Neural cell (in vitro differentiated cells): ENCODE data around the gene ODF2L. TPM values are rescaled to one million over a fixed set of nuclear protein-coding genes. Genes with fewer than 3 reads are reported as not detected.

Source experiments
- H2AFZ ChIP-seq: fragments of 200-600, 300-800 bp; sonication (generic), shearing (Covaris generic); 2 replicates; pipeline ENCODE4 v1.6.0; 2014; ENCODE audit warnings: low read depth, mild to moderate bottlenecking, antibody characterized with exemption, low read length, moderate library complexity
- H3F3A ChIP-seq: fragments of 200-600 bp; shearing (Covaris generic); 2 replicates; pipeline ENCODE4 v1.6.1; 2016; ENCODE audit warnings: mild to moderate bottlenecking, moderate library complexity, mixed read lengths, antibody characterized with exemption, low read length; ENCODE audit not compliant: insufficient read depth, poor library complexity, severe bottlenecking
- H3K27ac ChIP-seq: fragments of 200-600, 300-800 bp; sonication (generic), shearing (Covaris generic); 2 replicates; pipeline ENCODE4 v1.5.1; 2014; ENCODE audit warnings: mild to moderate bottlenecking, low read length, moderate library complexity
- H3K27me3 ChIP-seq: fragments of 300-800, 200-600 bp; sonication (generic), shearing (Covaris generic); 2 replicates; pipeline ENCODE4 v1.6.0; 2014; ENCODE audit warnings: mild to moderate bottlenecking, low read depth, low read length, moderate library complexity; ENCODE audit not compliant: insufficient read depth
- H3K36me3 ChIP-seq: fragments of 300-800, 200-600 bp; sonication (generic), shearing (Covaris generic); 2 replicates; pipeline ENCODE4 v1.5.1; 2014; ENCODE audit warnings: mild to moderate bottlenecking, antibody characterized with exemption, low read length, moderate library complexity; ENCODE audit not compliant: insufficient read depth
- H3K4me2 ChIP-seq: fragments of 300-800, 200-600 bp; sonication (generic), shearing (Covaris generic); 2 replicates; pipeline ENCODE4 v1.6.0; 2014; ENCODE audit warnings: mild to moderate bottlenecking, low read length
- H3K4me3 ChIP-seq: fragments of 300-800, 200-600 bp; sonication (generic), shearing (Covaris generic); 2 replicates; pipeline ENCODE4 v1.5.1; 2014; ENCODE audit warnings: mild to moderate bottlenecking, low read length, moderate library complexity
- H3K79me2 ChIP-seq: fragments of 200-600 bp; shearing (Covaris generic); replicated peaks from 2 replicates; pipeline ENCODE4 v1.6.0; 2014; ENCODE audit warnings: mild to moderate bottlenecking, low read length, moderate library complexity; ENCODE audit not compliant: insufficient read depth
- H3K9ac ChIP-seq: fragments of 300-800, 200-600 bp; sonication (generic), shearing (Covaris generic); 2 replicates; pipeline ENCODE4 v1.6.1; 2016; ENCODE audit warnings: mild to moderate bottlenecking, low read length, mixed read lengths
- H3K9me2 ChIP-seq: fragments of 200-600 bp; shearing (Covaris generic); 2 replicates; pipeline ENCODE4 v1.6.1; 2016; ENCODE audit warnings: mild to moderate bottlenecking, low read length, mixed read lengths; ENCODE audit not compliant: insufficient read depth
- H3K9me3 ChIP-seq: fragments of 200-600, 300-800 bp; sonication (generic), shearing (Covaris generic); 2 replicates; pipeline ENCODE4 v1.6.1; 2016; ENCODE audit warnings: mild to moderate bottlenecking, mixed run types, low read length, moderate library complexity, mixed read lengths
- H4K20me1 ChIP-seq: fragments of 200-600 bp; shearing (Covaris generic); 2 replicates; pipeline ENCODE4 v1.6.1; 2016; ENCODE audit warnings: mild to moderate bottlenecking, mixed run types; ENCODE audit not compliant: insufficient read depth
- EP300 ChIP-seq: fragments of 450-650 bp; conservative IDR thresholded peaks from 2 replicates; pipeline ENCODE4 v1.6.1; 2014; ENCODE audit warnings: antibody characterized with exemption, mild to moderate bottlenecking, moderate library complexity; ENCODE audit not compliant: poor library complexity, severe bottlenecking
- POLR2AphosphoS5 ChIP-seq: IDR thresholded peaks from 2 replicates; pipeline ENCODE4 v1.6.1; 2012
- TAF1 ChIP-seq: IDR thresholded peaks from 2 replicates; pipeline ENCODE4 v1.6.1; 2012; ENCODE audit warnings: low read depth
- polyA plus RNA-seq: library from polyadenylated mRNA; depleted of rRNA; stranded (reverse); fragments of >200 nt; gene quantifications from 2 replicates; pipeline ENCODE4 v1.2.3, GENCODE V29; 2014
- TF ChIP-seq, protein P1 (sequence below): IDR thresholded peaks from 2 replicates; pipeline ENCODE4 v1.6.1; 2012; ENCODE audit warnings: borderline replicate concordance
- TF ChIP-seq, protein P2 (sequence below): fragments of 450-650 bp; IDR thresholded peaks from 2 replicates; pipeline ENCODE4 v1.5.1; 2014; ENCODE audit warnings: antibody characterized with exemption, mild to moderate bottlenecking, moderate library complexity; ENCODE audit not compliant: poor library complexity, severe bottlenecking

The ODF2L gene
- polyA plus RNA-seq, 1 donor from 2014 or later, result 138 TPM

DNA sequence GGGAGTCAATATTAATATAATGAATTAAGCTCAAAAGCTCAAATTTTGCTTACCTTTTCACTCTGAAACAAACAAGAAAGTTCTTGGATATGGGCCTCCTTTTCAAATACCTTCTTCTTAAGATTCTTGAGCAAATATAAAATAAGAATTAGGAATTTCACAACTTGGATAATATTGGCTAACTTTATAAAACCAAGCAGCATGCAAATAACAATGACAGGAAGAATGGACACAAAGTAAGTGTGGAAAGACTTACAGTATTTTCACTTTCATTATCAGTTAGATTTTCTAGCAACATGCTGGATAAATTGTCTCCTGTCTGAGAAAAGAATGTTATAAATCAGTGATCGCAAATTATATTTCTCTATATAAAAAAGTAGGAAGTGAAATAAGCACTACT lies 13.2 kb downstream of the ODF2L start:
- H3F3A ChIP-seq, result no peaks in the 10 kb centered on the region
- no peaks in the 10 kb centered on the region for H4K20me1 ChIP-seq
- H3K9ac ChIP-seq, result no peak overlapping the region
- no peaks in the 10 kb centered on the region for H3K27me3 ChIP-seq
- peaks cover 11% of the 10 kb centered on the region for H3K79me2 ChIP-seq
- TF ChIP-seq, protein P1, sequence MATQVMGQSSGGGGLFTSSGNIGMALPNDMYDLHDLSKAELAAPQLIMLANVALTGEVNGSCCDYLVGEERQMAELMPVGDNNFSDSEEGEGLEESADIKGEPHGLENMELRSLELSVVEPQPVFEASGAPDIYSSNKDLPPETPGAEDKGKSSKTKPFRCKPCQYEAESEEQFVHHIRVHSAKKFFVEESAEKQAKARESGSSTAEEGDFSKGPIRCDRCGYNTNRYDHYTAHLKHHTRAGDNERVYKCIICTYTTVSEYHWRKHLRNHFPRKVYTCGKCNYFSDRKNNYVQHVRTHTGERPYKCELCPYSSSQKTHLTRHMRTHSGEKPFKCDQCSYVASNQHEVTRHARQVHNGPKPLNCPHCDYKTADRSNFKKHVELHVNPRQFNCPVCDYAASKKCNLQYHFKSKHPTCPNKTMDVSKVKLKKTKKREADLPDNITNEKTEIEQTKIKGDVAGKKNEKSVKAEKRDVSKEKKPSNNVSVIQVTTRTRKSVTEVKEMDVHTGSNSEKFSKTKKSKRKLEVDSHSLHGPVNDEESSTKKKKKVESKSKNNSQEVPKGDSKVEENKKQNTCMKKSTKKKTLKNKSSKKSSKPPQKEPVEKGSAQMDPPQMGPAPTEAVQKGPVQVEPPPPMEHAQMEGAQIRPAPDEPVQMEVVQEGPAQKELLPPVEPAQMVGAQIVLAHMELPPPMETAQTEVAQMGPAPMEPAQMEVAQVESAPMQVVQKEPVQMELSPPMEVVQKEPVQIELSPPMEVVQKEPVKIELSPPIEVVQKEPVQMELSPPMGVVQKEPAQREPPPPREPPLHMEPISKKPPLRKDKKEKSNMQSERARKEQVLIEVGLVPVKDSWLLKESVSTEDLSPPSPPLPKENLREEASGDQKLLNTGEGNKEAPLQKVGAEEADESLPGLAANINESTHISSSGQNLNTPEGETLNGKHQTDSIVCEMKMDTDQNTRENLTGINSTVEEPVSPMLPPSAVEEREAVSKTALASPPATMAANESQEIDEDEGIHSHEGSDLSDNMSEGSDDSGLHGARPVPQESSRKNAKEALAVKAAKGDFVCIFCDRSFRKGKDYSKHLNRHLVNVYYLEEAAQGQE, result no peak
- TF ChIP-seq EP300 (no peak), POLR2AphosphoS5 (no peak)
- no peak overlapping the region for H3K4me3 ChIP-seq
- no peak overlapping the region for H3K4me2 ChIP-seq
- no peaks in the 10 kb centered on the region for H3K9me2 ChIP-seq
- H3K36me3 ChIP-seq, result no peaks in the 10 kb centered on the region
- no peaks in the 10 kb centered on the region for H3K9me3 ChIP-seq
- no peak overlapping the region for H3K27ac ChIP-seq
- H2AFZ ChIP-seq, result no peak overlapping the region

DNA sequence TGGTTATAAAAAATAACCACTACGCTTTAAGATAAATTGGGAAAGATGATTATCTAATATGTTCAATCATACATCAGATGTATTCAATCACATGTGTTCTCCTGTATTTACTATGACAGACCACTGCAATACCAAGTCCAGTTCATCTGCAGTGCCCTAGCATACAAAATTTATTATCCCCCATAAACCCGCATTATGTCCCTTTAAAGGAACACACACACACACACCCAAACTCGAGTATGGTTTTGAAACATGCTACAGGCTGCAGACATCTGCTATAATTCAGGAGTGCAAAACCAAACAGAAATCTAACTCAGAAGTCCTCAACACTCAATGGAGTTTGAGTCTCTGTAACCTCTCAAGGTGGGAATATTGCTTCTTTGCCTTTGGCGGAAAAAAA lies 14.9 kb downstream of the ODF2L start:
- Histone ChIP-seq H3K9me3 (no peaks in the 10 kb centered on the region), H3K4me2 (no peak overlapping the region), H2AFZ (no peak overlapping the region), H3K4me3 (no peak overlapping the region), H3K27ac (no peak overlapping the region), H4K20me1 (no peaks in the 10 kb centered on the region), H3K36me3 (no peaks in the 10 kb centered on the region), H3K27me3 (no peaks in the 10 kb centered on the region), H3F3A (no peaks in the 10 kb centered on the region), H3K9ac (no peak overlapping the region), H3K79me2 (no peaks in the 10 kb centered on the region), H3K9me2 (no peaks in the 10 kb centered on the region)
- TF ChIP-seq, protein P1, result no peak
- TF ChIP-seq TAF1 (no peak), EP300 (no peak)
- TF ChIP-seq, protein P2, sequence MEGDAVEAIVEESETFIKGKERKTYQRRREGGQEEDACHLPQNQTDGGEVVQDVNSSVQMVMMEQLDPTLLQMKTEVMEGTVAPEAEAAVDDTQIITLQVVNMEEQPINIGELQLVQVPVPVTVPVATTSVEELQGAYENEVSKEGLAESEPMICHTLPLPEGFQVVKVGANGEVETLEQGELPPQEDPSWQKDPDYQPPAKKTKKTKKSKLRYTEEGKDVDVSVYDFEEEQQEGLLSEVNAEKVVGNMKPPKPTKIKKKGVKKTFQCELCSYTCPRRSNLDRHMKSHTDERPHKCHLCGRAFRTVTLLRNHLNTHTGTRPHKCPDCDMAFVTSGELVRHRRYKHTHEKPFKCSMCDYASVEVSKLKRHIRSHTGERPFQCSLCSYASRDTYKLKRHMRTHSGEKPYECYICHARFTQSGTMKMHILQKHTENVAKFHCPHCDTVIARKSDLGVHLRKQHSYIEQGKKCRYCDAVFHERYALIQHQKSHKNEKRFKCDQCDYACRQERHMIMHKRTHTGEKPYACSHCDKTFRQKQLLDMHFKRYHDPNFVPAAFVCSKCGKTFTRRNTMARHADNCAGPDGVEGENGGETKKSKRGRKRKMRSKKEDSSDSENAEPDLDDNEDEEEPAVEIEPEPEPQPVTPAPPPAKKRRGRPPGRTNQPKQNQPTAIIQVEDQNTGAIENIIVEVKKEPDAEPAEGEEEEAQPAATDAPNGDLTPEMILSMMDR, result no peak
